ENCODE data around the gene PADI3.

PADI3 gene

DNA sequence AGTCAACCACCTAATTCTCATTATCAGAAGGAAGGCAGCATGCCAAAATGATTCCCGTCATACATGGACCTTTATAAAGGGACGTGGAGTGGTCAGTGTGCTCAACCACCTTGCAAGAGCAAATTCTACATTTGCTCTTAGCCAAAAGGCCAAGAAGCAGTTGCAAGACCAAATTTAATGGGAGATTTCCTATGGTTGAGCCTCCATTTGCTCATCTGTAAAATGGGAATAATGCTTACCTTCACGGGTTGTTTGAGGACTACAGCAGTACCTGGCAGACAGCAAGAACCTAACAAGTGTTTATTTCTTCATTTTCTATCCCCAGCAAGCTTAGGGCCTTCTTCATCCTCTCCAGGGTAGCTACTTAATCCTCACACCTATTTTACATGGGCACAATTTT lies 41.7 kb downstream of the PADI3 start:
- TF ChIP-seq, protein P1, sequence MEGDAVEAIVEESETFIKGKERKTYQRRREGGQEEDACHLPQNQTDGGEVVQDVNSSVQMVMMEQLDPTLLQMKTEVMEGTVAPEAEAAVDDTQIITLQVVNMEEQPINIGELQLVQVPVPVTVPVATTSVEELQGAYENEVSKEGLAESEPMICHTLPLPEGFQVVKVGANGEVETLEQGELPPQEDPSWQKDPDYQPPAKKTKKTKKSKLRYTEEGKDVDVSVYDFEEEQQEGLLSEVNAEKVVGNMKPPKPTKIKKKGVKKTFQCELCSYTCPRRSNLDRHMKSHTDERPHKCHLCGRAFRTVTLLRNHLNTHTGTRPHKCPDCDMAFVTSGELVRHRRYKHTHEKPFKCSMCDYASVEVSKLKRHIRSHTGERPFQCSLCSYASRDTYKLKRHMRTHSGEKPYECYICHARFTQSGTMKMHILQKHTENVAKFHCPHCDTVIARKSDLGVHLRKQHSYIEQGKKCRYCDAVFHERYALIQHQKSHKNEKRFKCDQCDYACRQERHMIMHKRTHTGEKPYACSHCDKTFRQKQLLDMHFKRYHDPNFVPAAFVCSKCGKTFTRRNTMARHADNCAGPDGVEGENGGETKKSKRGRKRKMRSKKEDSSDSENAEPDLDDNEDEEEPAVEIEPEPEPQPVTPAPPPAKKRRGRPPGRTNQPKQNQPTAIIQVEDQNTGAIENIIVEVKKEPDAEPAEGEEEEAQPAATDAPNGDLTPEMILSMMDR (IDR thresholded peaks at IDR 0.05) = no peak
- Histone ChIP-seq H3K4me3 (no peak overlapping the region), H3K27ac (no peak overlapping the region)
- DNase-seq (ENCODE audit: low spot score) = no peak

DNA sequence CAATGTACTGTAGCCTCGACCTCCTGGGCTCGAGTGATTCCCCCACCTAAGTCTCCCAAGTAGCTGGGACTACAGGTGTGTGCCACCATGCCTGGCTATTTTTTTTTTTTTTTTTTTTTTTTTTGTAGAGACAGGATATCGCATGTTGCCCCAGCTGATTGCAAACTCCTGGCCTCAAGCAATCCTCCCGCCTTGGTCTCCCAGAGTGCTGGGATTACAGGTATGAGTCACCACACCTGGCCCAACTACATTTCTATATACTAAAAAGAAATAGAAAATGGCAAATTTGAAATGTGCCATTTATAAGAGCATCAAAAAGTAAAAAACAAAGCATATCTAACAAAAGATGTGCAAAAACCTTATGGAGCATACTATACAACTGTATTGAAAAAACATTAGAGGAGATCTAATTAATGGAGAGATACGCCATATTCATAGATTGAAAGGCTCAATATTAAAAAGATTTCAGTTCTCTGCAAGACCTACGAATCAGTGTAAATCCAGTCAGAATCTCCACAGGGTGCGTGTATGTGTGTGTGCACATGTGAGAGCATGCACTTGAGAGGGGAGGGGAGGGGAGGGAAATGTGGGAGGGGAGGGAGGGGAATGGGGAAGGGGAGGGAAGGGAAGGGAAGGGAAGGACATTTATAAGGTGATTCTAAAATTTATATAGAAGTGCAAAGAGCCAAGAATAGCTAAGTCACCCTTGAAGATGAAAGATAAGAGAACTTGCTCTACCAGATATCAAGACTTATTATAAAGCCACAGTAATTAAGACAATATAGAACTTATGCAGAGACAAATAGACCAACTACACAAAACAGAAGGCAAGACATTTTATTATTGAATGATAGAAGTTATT lies 43.6 kb downstream of the PADI3 start:
- no peak overlapping the region for H3K4me3 ChIP-seq
- no peak for DNase-seq (ENCODE audit: low spot score)
- H3K27ac ChIP-seq = no peak overlapping the region
- TF ChIP-seq, protein P1 (IDR thresholded peaks at IDR 0.05) = no peak

- TF ChIP-seq, protein P1 (IDR thresholded peaks at IDR 0.05) = no peak
- Histone ChIP-seq H3K4me3 (no peak overlapping the region), H3K27ac (no peak overlapping the region)
- no peak for DNase-seq (ENCODE audit: low spot score)
These were observed 45.0 kb downstream of the PADI3 start for GRCh38 chr1:17293681-17294425.

DNA sequence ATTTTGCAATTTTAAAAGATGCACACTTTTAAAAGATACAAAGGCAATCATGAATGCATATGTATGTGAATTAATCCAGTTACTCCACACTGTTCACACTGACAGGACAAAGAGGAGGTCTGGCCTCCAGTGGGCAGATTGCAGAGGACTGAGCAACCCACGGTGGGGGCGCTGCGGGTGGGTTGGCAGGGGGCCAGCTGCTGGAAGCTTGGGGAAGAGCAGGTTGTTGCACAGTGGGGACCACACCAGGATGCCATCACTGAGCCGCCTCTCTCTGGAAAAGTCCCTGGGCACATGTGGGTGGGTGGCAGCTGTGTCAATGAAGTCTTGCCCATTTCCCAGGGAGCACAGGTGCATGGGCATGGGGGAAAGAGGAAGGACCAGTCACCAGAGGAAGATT lies 46.4 kb downstream of the PADI3 start:
- TF ChIP-seq, protein P1 (IDR thresholded peaks at IDR 0.05) = no peak
- no peak overlapping the region for H3K27ac ChIP-seq
- DNase-seq (ENCODE audit: low spot score) = no peak
- no peak overlapping the region for H3K4me3 ChIP-seq

DNA sequence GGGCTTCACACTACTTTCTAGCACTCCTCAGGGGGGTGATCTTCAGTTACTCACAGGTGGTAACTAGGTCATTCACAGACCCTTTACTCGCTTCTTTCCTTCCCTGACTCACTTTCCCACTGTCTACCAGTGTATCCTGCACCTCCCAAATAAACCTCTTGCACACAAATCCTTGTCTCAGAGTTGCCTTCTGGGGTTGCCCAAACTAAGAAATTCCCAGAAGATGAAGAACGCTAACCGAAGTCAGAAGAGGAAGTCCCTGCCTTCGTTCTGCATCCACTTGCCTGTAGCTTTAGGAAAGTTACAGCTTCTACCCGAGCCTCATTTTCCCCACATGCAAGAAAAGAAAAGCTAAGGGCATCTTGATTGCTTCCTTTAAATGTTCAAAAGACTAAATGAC lies 47.2 kb downstream of the PADI3 start:
- no peak overlapping the region for H3K27ac ChIP-seq
- TF ChIP-seq, protein P1 (IDR thresholded peaks at IDR 0.05) = no peak
- H3K4me3 ChIP-seq = no peak overlapping the region
- no peak for DNase-seq (ENCODE audit: low spot score)

DNA sequence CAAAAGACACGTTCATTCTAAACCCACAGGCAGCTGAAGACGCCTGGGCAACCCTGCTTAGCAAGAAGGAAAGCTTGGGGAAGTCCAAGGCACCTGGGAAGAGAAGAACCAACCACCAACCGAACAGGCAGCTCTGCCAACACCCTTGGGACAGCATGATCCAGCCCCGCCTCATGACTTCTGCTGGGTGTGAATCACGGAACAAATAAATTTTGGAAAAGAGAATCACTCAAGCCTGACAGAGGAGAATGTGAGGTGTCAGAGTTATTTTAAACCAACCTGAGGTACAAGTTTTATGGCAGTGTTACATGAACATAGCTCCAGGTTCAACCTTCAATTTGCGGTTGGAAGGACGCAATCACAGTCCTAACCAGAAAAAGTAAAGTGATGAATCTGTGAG lies 49.1 kb downstream of the PADI3 start:
- no peak overlapping the region for H3K27ac ChIP-seq
- no peak for DNase-seq (ENCODE audit: low spot score)
- TF ChIP-seq, protein P1 (IDR thresholded peaks at IDR 0.05) = no peak
- no peak overlapping the region for H3K4me3 ChIP-seq
